Stomach smooth muscle (tissue), 2 donors: ENCODE results near the gene ZNRF4.

Source experiments
- H3K27ac ChIP-seq: one replicate; pipeline ENCODE4 v1.7.0; 2013; ENCODE audit warnings: mild to moderate bottlenecking, low read length, inconsistent platforms
- H3K27me3 ChIP-seq, 2 donors: one replicate each; pipeline ENCODE4 v1.7.0; 2013; ENCODE audit warnings: low read length in 2 of 2; ENCODE audit not compliant: insufficient read depth in 2 of 2, control insufficient read depth in 1 of 2
- H3K36me3 ChIP-seq, 2 donors: one replicate each; pipeline ENCODE4 v1.7.0; 2013; ENCODE audit warnings: low read length in 2 of 2; ENCODE audit not compliant: control insufficient read depth in 2 of 2, insufficient read depth in 2 of 2
- H3K4me1 ChIP-seq: one replicate; pipeline ENCODE4 v1.7.0; 2013; ENCODE audit warnings: low read length; ENCODE audit not compliant: control insufficient read depth, insufficient read depth
- H3K4me3 ChIP-seq, 2 donors: one replicate each; pipeline ENCODE4 v1.7.0; 2013; ENCODE audit warnings: low read length in 2 of 2
- H3K9ac ChIP-seq, 2 donors: one replicate each; pipeline ENCODE4 v1.7.0; 2013; ENCODE audit warnings: low read length in 2 of 2, mild to moderate bottlenecking in 1 of 2
- H3K9me3 ChIP-seq, 2 donors: one replicate each; pipeline ENCODE4 v1.7.0; 2013; ENCODE audit warnings: low read length in 2 of 2; ENCODE audit not compliant: control insufficient read depth in 2 of 2
- donor health status: healthy.
- donor health status: Pancreatic carcinoma.

ZNRF4 gene

DNA sequence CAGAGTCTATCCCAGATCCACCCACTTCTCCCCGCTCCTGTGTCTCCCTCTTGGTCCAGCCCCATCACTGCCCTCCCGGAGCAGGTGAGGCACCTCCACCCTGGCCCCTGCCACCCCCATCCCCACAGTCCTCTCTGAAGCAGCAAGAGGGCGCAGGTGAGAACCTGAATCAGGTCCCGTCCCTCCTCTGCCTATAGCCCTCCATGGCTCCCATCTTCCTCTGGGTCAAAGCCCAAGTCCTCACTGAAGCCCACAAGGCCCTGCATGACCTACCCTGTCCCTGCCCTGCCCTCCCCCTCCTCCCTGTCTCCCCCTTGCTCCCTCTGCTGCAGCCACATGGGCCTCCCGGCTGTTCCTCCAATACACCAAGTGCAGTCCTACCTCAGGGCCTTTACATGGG lies 10.8 kb upstream of the ZNRF4 start:
- peaks cover 0 to 2% of the 10 kb centered on the region in 2 donors for H3K9me3 ChIP-seq
- no peaks in the 10 kb centered on the region for H3K4me1 ChIP-seq
- no peak overlapping the region for H3K9ac ChIP-seq
- no peaks in the 10 kb centered on the region for H3K36me3 ChIP-seq
- H3K27ac ChIP-seq: no peak overlapping the region
- H3K27me3 ChIP-seq: peaks cover 6 to 13% of the 10 kb centered on the region in 2 donors
- H3K4me3 ChIP-seq: no peak overlapping the region

DNA sequence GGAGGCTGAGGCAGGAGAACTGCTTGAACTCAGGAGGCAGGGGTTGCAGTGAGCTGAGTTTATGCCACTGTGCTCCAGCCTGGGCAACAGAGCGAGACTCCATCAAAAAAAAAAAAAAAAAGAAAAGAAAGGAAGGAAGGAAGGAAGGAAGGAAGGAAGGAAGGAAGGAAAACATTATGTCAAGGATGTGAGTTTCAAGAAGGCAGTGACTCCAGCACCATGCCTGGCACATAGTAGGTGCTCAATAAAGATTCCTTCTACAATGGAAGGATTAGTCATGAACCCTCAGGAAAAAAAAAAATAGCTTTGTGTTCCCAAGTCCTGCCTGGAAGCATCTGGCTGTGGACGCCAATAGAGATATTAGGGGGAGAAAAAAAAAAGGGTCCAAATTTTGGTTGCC lies 10.1 kb upstream of the ZNRF4 start:
- Histone ChIP-seq H3K27me3 (peaks cover 6 to 19% of the 10 kb centered on the region in 2 donors), H3K27ac (no peak overlapping the region), H3K36me3 (no peaks in the 10 kb centered on the region), H3K9ac (no peak overlapping the region), H3K9me3 (peaks cover 0 to 2% of the 10 kb centered on the region in 2 donors), H3K4me1 (no peaks in the 10 kb centered on the region), H3K4me3 (no peak overlapping the region)

DNA sequence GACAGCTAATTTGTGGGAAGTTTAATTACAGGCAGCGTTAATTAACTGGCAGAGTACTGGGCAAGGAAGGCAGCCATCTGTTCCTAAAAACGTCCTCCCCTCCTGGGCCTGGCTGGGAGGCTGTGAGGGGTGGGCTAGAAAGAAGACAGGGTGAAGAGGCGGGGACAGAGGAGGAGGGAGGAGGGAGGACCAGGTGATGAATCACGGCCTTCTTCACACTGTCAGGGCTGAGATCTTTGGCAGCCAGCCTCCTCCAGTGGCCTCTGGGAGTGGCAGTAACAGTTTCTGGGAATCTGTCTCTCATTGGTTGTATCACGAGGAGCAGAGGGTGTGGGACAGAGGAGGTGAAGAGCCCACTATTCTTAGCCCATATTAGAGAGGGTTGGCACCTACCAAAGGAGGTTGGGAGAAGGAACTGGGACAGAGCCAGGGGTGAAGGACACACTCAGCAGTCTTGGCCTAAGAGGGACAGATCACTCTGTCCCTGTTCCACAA lies 9.6 kb upstream of the ZNRF4 start:
- H3K27ac ChIP-seq: no peak overlapping the region
- H3K4me3 ChIP-seq: no peak overlapping the region
- H3K36me3 ChIP-seq: no peaks in the 10 kb centered on the region
- H3K4me1 ChIP-seq: no peaks in the 10 kb centered on the region
- peaks cover 0 to 2% of the 10 kb centered on the region in 2 donors for H3K9me3 ChIP-seq
- H3K27me3 ChIP-seq: peaks cover 7 to 20% of the 10 kb centered on the region in 2 donors
- H3K9ac ChIP-seq: no peak overlapping the region

GRCh38 chr19:5447700-5448311 lies 7.4 kb upstream of the ZNRF4 start:
- H3K27me3 ChIP-seq: peaks cover 16 to 29% of the 10 kb centered on the region in 2 donors
- no peak overlapping the region for H3K27ac ChIP-seq
- no peaks in the 10 kb centered on the region for H3K36me3 ChIP-seq
- H3K4me3 ChIP-seq: no peak overlapping the region
- H3K4me1 ChIP-seq: no peaks in the 10 kb centered on the region
- no peak overlapping the region for H3K9ac ChIP-seq
- peaks cover under 1 to 2% of the 10 kb centered on the region in 2 donors for H3K9me3 ChIP-seq

DNA sequence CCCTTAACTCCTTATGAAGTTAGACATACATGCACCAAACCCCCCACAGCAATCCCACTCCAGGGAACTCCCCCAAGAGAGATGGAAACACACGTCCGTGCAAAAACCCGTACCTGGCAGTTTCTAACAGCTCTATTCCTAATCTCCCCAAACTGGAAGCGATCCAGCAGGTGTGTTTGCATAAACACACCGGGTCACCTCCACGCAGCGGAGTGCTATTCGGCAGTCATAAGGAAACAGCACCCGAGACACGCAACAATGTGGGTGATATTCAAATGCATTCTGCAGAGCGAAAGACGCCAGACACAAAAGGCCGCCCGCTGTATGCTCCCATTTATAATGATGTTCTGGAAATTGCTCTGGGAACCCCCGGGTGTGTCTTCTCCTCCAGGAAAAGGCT lies 6.8 kb upstream of the ZNRF4 start:
- Histone ChIP-seq H3K36me3 (no peaks in the 10 kb centered on the region), H3K27ac (no peak overlapping the region), H3K9ac (no peak overlapping the region), H3K4me3 (no peak overlapping the region), H3K9me3 (peaks cover 2 to 5% of the 10 kb centered on the region in 2 donors), H3K4me1 (no peaks in the 10 kb centered on the region), H3K27me3 (peaks cover 16 to 31% of the 10 kb centered on the region in 2 donors)

GRCh38 chr19:5450482-5451126 lies 4.6 kb upstream of the ZNRF4 start:
- Histone ChIP-seq H3K27me3 (peaks cover 16 to 29% of the 10 kb centered on the region in 2 donors), H3K9ac (no peak overlapping the region), H3K4me3 (no peak overlapping the region), H3K4me1 (no peaks in the 10 kb centered on the region), H3K36me3 (no peaks in the 10 kb centered on the region), H3K9me3 (peaks cover 2 to 5% of the 10 kb centered on the region in 2 donors), H3K27ac (no peak overlapping the region)

GRCh38 chr19:5451494-5451893 lies 3.7 kb upstream of the ZNRF4 start:
- no peak overlapping the region for H3K27ac ChIP-seq
- H3K27me3 ChIP-seq: peaks cover 16 to 29% of the 10 kb centered on the region in 2 donors
- no peaks in the 10 kb centered on the region for H3K36me3 ChIP-seq
- H3K9ac ChIP-seq: no peak overlapping the region
- H3K9me3 ChIP-seq: peaks cover 0 to 5% of the 10 kb centered on the region in 2 donors
- H3K4me3 ChIP-seq: no peak overlapping the region
- no peaks in the 10 kb centered on the region for H3K4me1 ChIP-seq

- Histone ChIP-seq H3K9ac (no peak overlapping the region), H3K36me3 (no peaks in the 10 kb centered on the region), H3K27ac (no peak overlapping the region), H3K4me3 (no peak overlapping the region), H3K9me3 (peaks cover 0 to 5% of the 10 kb centered on the region in 2 donors), H3K27me3 (peaks cover 13 to 25% of the 10 kb centered on the region in 2 donors), H3K4me1 (no peaks in the 10 kb centered on the region)
Observed at GRCh38 chr19:5452594-5453565, 2.3 kb upstream of the ZNRF4 start.

- peaks cover 10 to 17% of the 10 kb centered on the region in 2 donors for H3K27me3 ChIP-seq
- H3K27ac ChIP-seq: no peak overlapping the region
- H3K9me3 ChIP-seq: peaks cover 0 to 5% of the 10 kb centered on the region in 2 donors
- H3K9ac ChIP-seq: no peak overlapping the region
- no peaks in the 10 kb centered on the region for H3K36me3 ChIP-seq
- H3K4me3 ChIP-seq: no peak overlapping the region
- H3K4me1 ChIP-seq: no peaks in the 10 kb centered on the region
Observed at GRCh38 chr19:5454743-5455142, 474 bp upstream of the ZNRF4 start.

DNA sequence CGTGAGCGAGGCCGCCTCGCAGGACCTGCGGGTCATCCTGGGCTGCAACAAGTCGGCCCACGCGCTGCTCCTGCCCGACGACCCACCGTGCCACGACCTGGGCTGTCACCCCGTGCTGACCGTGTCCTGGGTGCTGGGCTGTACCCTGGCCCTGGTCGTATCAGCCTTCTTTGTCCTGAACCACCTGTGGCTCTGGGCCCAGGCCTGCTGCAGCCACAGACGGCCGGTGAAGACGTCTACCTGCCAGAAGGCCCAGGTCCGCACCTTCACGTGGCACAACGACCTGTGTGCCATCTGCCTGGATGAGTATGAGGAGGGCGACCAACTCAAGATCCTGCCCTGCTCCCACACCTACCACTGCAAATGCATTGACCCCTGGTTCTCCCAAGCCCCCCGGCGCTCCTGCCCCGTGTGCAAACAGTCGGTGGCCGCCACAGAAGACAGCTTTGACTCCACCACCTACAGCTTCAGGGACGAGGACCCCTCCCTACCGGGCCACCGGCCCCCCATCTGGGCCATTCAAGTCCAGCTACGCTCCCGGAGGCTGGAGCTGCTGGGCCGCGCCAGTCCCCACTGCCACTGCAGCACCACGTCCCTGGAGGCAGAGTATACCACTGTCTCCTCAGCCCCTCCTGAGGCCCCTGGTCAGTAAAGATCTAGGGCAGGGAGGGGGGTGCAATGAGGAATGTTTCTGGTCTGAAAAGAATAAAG lies 1.1 kb downstream of the ZNRF4 start:
- Histone ChIP-seq H3K4me1 (no peaks in the 10 kb centered on the region), H3K4me3 (no peak overlapping the region), H3K9me3 (peaks cover 0 to 5% of the 10 kb centered on the region in 2 donors), H3K9ac (no peak overlapping the region), H3K36me3 (no peaks in the 10 kb centered on the region), H3K27ac (no peak overlapping the region), H3K27me3 (peaks cover 2 to 8% of the 10 kb centered on the region in 2 donors)
